Natural killer cell (primary cell): ENCODE measurements around the gene ERCC3. TPM values are rescaled to one million over a fixed set of nuclear protein-coding genes. Genes with fewer than 3 reads are reported as not detected.

Source experiments
- ATAC-seq, 3 donors: fragments of 150-1000 bp in 2 of 3; fragments of 200-7000 bp in 1 of 3; cut with Tn5 transposase; 1 replicate in 1 of 3; 2 replicates in 2 of 3; pipeline ENCODE4 v1.10.0; 2021; ENCODE audit warnings: mild to moderate bottlenecking in 2 of 3, moderate library complexity in 2 of 3
- DNase-seq, 2 donors: peaks; one replicate each; pipeline versions ENCODE4 v3.0.0 to v3.0.0-alpha.2; 2013 to 2021; ENCODE audit warnings: mixed read lengths in 1 of 2
- H3K27ac ChIP-seq: one replicate; pipeline ENCODE4 v1.5.1; 2013; ENCODE audit warnings: mild to moderate bottlenecking, low read length
- H3K27me3 ChIP-seq: one replicate; pipeline ENCODE4 v1.6.1; 2013; ENCODE audit warnings: low read length; ENCODE audit not compliant: control insufficient read depth, insufficient read depth
- H3K36me3 ChIP-seq: one replicate; pipeline ENCODE4 v1.6.1; 2013; ENCODE audit warnings: low read length; ENCODE audit not compliant: control insufficient read depth, insufficient read depth
- H3K4me1 ChIP-seq: one replicate; pipeline ENCODE4 v1.6.1; 2013; ENCODE audit warnings: low read length; ENCODE audit not compliant: control insufficient read depth, insufficient read depth
- H3K4me3 ChIP-seq: one replicate; pipeline ENCODE4 v1.5.1; 2013; ENCODE audit warnings: low read length
- H3K9me3 ChIP-seq: one replicate; pipeline ENCODE4 v1.6.1; 2013; ENCODE audit warnings: low read length; ENCODE audit not compliant: control insufficient read depth, insufficient read depth
- H3K27ac Mint-ChIP-seq, 2 donors: one replicate each; pipeline ENCODE4 v1.8.0; 2022; ENCODE audit warnings: mild to moderate bottlenecking in 2 of 2, mixed read lengths in 2 of 2, moderate library complexity in 1 of 2
- H3K27me3 Mint-ChIP-seq, 2 donors: one replicate each; pipeline ENCODE4 v1.8.0; 2022; ENCODE audit warnings: low read depth in 2 of 2, mixed read lengths in 2 of 2
- H3K36me3 Mint-ChIP-seq: one replicate; pipeline ENCODE4 v1.8.0; 2022; ENCODE audit warnings: mixed read lengths
- H3K4me1 Mint-ChIP-seq, 2 donors: one replicate each; pipeline ENCODE4 v1.8.0; 2022; ENCODE audit warnings: mixed read lengths in 2 of 2
- H3K4me3 Mint-ChIP-seq: one replicate; pipeline ENCODE4 v1.8.0; 2022; ENCODE audit warnings: mild to moderate bottlenecking, moderate library complexity, mixed read lengths
- H3K9me3 Mint-ChIP-seq, 2 donors: one replicate each; pipeline ENCODE4 v1.8.0; 2022; ENCODE audit warnings: mixed read lengths in 2 of 2
- CTCF ChIP-seq: fragments of 200-600 bp; IDR thresholded peaks from one replicate; pipeline ENCODE4 v1.8.0; 2022; ENCODE audit warnings: antibody characterized with exemption
- WGBS: methylation state at CpG from one replicate; pipeline ENCODE4 v1.1.7; 2013; ENCODE audit warnings: missing lambda C conversion rate; ENCODE audit not compliant: insufficient coverage; 5-methylcytosine and 5-hydroxymethylcytosine counted together
- intact Hi-C: fragments of 100-400 bp; cut with micrococcal nuclease; formaldehyde crosslinking; loops from one replicate; pipeline ENCODE4 v1.14.2; 2022
- total RNA-seq, 4 donors: library from RNA; stranded (reverse); fragments of 120-200 nt in 1 of 4; gene quantifications; one replicate each; pipeline versions ENCODE4 v1.2.3 to v1.2.4, GENCODE V29; 2013 to 2022

ERCC3 gene
- total RNA-seq, 3 donors from 2014 or later (not counting 1 experiment from before 2014, with no cell fraction given): 56.3 to 70.0 (median 61.7) TPM

DNA sequence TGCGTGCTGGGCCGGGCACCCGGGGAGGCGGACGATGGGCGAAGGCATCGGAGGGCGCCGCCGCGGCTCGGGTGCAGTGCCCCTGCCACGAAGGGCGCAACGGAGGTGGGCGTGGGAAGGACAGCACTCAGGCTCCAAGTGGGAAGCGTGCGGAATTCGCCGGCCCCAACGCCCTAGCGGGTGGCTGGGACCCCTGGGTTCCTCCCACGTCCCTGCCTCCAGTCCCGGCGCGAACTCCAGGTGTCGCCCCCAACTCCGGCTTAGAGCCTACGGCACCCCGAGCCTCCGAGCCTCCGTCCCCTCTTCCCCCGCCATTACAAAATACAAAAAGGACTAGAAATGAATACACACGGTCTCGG is 75.2 kb downstream of the ERCC3 start:
- no peak for TF ChIP-seq CTCF
- ATAC-seq (no peak), DNase-seq (no peak)
- no peak overlapping the region for H3K4me3 Mint-ChIP-seq
- H3K9me3 ChIP-seq: no peaks in the 10 kb centered on the region
- peaks cover 8% of the 10 kb centered on the region for H3K36me3 Mint-ChIP-seq
- H3K27ac ChIP-seq: no peak overlapping the region
- H3K4me1 ChIP-seq: peaks cover 18% of the 10 kb centered on the region
- peaks cover 32% of the 10 kb centered on the region for H3K27me3 ChIP-seq
- H3K27me3 Mint-ChIP-seq: peaks cover 50 to 63% of the 10 kb centered on the region in 2 donors
- WGBS: 4% methylated on average over 35 of the region's 35 CpGs
- peaks cover 8 to 14% of the 10 kb centered on the region in 2 donors for H3K4me1 Mint-ChIP-seq
- no peak overlapping the region for H3K4me3 ChIP-seq
- intact Hi-C loops: no loop called here
- H3K27ac Mint-ChIP-seq: no peak overlapping the region
- H3K36me3 ChIP-seq: no peaks in the 10 kb centered on the region
- no peaks in the 10 kb centered on the region for H3K9me3 Mint-ChIP-seq

GRCh38 chr2:127217470-127218325 is 76.2 kb downstream of the ERCC3 start:
- no peak overlapping the region for H3K4me3 ChIP-seq
- H3K27me3 ChIP-seq: peaks cover 30% of the 10 kb centered on the region
- intact Hi-C loops: no loop called here
- H3K27ac ChIP-seq: no peak overlapping the region
- Mint-ChIP-seq H3K4me3 (no peak overlapping the region), H3K27ac (no peak overlapping the region), H3K4me1 (peaks cover 8 to 14% of the 10 kb centered on the region in 2 donors), H3K36me3 (peaks cover 8% of the 10 kb centered on the region), H3K9me3 (no peaks in the 10 kb centered on the region), H3K27me3 (peaks cover 43 to 64% of the 10 kb centered on the region in 2 donors)
- TF ChIP-seq CTCF: no peak
- WGBS: 63% methylated on average over 13 of the region's 14 CpGs
- no peaks in the 10 kb centered on the region for H3K9me3 ChIP-seq
- no peak for DNase-seq
- peaks cover 18% of the 10 kb centered on the region for H3K4me1 ChIP-seq
- no peak for ATAC-seq
- H3K36me3 ChIP-seq: no peaks in the 10 kb centered on the region

DNA sequence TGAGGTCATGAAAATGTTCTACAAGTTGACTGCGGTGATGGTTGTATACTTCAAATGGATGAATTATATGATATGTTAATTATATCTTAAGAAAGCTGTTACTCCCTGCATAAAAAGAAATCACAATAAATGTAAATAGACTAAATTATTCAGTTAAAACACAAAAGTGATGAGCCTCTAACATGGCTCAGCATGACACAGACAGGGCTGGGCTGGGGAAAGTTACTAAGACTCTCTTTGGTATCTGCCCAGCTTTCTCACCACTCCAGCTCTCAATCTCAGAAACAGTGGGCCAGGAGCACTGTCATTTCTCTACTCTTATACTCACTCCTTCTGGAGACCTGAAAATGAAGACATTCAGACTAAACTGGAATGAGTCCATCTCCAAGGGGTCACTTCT is 77.4 kb downstream of the ERCC3 start:
- no peak for ATAC-seq
- no peak overlapping the region for H3K27ac Mint-ChIP-seq
- H3K4me1 ChIP-seq: peaks cover 18% of the 10 kb centered on the region
- peaks cover 41 to 75% of the 10 kb centered on the region in 2 donors for H3K27me3 Mint-ChIP-seq
- no peak for TF ChIP-seq CTCF
- H3K4me3 Mint-ChIP-seq: no peak overlapping the region
- no peak overlapping the region for H3K4me3 ChIP-seq
- no peak for DNase-seq
- H3K27ac ChIP-seq: no peak overlapping the region
- H3K4me1 Mint-ChIP-seq: peaks cover 8 to 14% of the 10 kb centered on the region in 2 donors
- H3K36me3 Mint-ChIP-seq: peaks cover 8% of the 10 kb centered on the region
- H3K27me3 ChIP-seq: peaks cover 28% of the 10 kb centered on the region
- H3K36me3 ChIP-seq: no peaks in the 10 kb centered on the region
- no peaks in the 10 kb centered on the region for H3K9me3 Mint-ChIP-seq
- intact Hi-C loops: no loop called here
- no CpG with 5 or more reads among the region's 1 CpG for WGBS
- H3K9me3 ChIP-seq: no peaks in the 10 kb centered on the region
